Vagina (tissue), 2 donors: ENCODE data around the gene CXCL12. TPM values are rescaled to one million over a fixed set of nuclear protein-coding genes. Genes with fewer than 3 reads are reported as not detected.

Experiments used
- DNase-seq, 2 donors: peaks; one replicate each; pipeline ENCODE4 v3.0.0-alpha.2; 2017; ENCODE audit errors: extremely low spot score in 2 of 2
- H3K27ac ChIP-seq: fragments of 200-600 bp; sonication (generic); one replicate; pipeline ENCODE4 v1.5.1; 2019
- H3K27me3 ChIP-seq: fragments of 200-600 bp; sonication (generic); one replicate; pipeline ENCODE4 v1.5.1; 2019
- H3K36me3 ChIP-seq, 2 donors: fragments of 200-600 bp; sonication (generic); one replicate each; pipeline ENCODE4 v1.5.1; 2017 to 2019
- H3K4me1 ChIP-seq: fragments of 200-600 bp; sonication (generic); one replicate; pipeline ENCODE4 v1.5.1; 2019
- H3K4me3 ChIP-seq, 2 donors: fragments of 200-600 bp; sonication (generic); 1 replicate in 1 of 2; 2 replicates in 1 of 2; pipeline ENCODE4 v1.5.1; 2016 to 2019
- H3K9me3 ChIP-seq: fragments of 200-600 bp; sonication (generic); one replicate; pipeline ENCODE4 v1.5.1; 2019
- CTCF ChIP-seq, 3 experiments: fragments of 450-650 bp in 2 of 3; fragments of 200-600 bp in 1 of 3; sonication (generic) in 1 of 3; IDR thresholded peaks; one replicate each; pipeline ENCODE4 v1.5.1; 2017 to 2019; ENCODE audit warnings: antibody characterized with exemption in 3 of 3, mild to moderate bottlenecking in 2 of 3, moderate library complexity in 2 of 3
- POLR2A ChIP-seq, 2 donors: fragments of 450-650 bp; IDR thresholded peaks; one replicate each; pipeline ENCODE4 v1.6.1; 2017; ENCODE audit warnings: antibody characterized with exemption in 2 of 2, mild to moderate bottlenecking in 2 of 2, moderate library complexity in 2 of 2
- POLR2AphosphoS5 ChIP-seq, 2 donors: sonication (generic); formaldehyde crosslinking; IDR thresholded peaks; one replicate each; pipeline ENCODE4 v1.9.0; 2017; ENCODE audit warnings: antibody characterized with exemption in 2 of 2, mild to moderate bottlenecking in 2 of 2, low read depth in 1 of 2; ENCODE audit not compliant: insufficient read depth in 1 of 2
- intact Hi-C: fragments of 100-400 bp; cut with DNase I; formaldehyde crosslinking; loops from one replicate; pipeline ENCODE4 v1.15.1; 2023
- total RNA-seq: library from RNA; depleted of rRNA; stranded (reverse); fragments of >200 nt; gene quantifications from one replicate; pipeline ENCODE4 v1.2.3, GENCODE V29; 2016

Gene CXCL12
- total RNA-seq, 1 donor from 2014 or later = 112 TPM

- H3K36me3 ChIP-seq = peaks cover 0 to 14% of the 10 kb centered on the region in 2 donors
- no peak overlapping the region for H3K4me3 ChIP-seq
- H3K9me3 ChIP-seq = no peaks in the 10 kb centered on the region
- no peak overlapping the region for H3K27ac ChIP-seq
- no peak for DNase-seq
- TF ChIP-seq CTCF (IDR thresholded peaks at IDR 0.05) (no peak), POLR2A (IDR thresholded peaks at IDR 0.05) (no peak), POLR2AphosphoS5 (IDR thresholded peaks at IDR 0.05; ENCODE audit: insufficient read depth in 1 of 2, low read depth in 1 of 2) (no peak)
- intact Hi-C loops = no loop called here
- H3K27me3 ChIP-seq = no peaks in the 10 kb centered on the region
- H3K4me1 ChIP-seq = peaks cover 7% of the 10 kb centered on the region
Observed at GRCh38 chr10:44368637-44369036, 16.3 kb downstream of the CXCL12 start.

- DNase-seq = no peak
- peaks cover 0 to under 1% of the 10 kb centered on the region in 2 donors for H3K36me3 ChIP-seq
- peaks cover 1% of the 10 kb centered on the region for H3K4me1 ChIP-seq
- H3K9me3 ChIP-seq = no peaks in the 10 kb centered on the region
- H3K27ac ChIP-seq = no peak overlapping the region
- H3K4me3 ChIP-seq = no peak overlapping the region
- no peak for TF ChIP-seq POLR2A (IDR thresholded peaks at IDR 0.05)
- no peak for TF ChIP-seq CTCF (IDR thresholded peaks at IDR 0.05)
- no peak for TF ChIP-seq POLR2AphosphoS5 (IDR thresholded peaks at IDR 0.05; ENCODE audit: insufficient read depth in 1 of 2, low read depth in 1 of 2)
- no peaks in the 10 kb centered on the region for H3K27me3 ChIP-seq
- intact Hi-C loops = no loop called here
Observed at GRCh38 chr10:44366941-44367630, 17.8 kb downstream of the CXCL12 start.

- no peaks in the 10 kb centered on the region for H3K9me3 ChIP-seq
- no peaks in the 10 kb centered on the region for H3K27me3 ChIP-seq
- H3K4me1 ChIP-seq = no peaks in the 10 kb centered on the region
- intact Hi-C loops = no loop called here
- no peak for DNase-seq
- H3K4me3 ChIP-seq = no peak overlapping the region
- no peak overlapping the region for H3K27ac ChIP-seq
- TF ChIP-seq POLR2AphosphoS5 (IDR thresholded peaks at IDR 0.05; ENCODE audit: insufficient read depth in 1 of 2, low read depth in 1 of 2) = no peak
- TF ChIP-seq CTCF (IDR thresholded peaks at IDR 0.05) = no peak
- no peak for TF ChIP-seq POLR2A (IDR thresholded peaks at IDR 0.05)
- H3K36me3 ChIP-seq = no peaks in the 10 kb centered on the region
Observed at GRCh38 chr10:44364566-44364965, 20.3 kb downstream of the CXCL12 start.

- Histone ChIP-seq H3K36me3 (no peaks in the 10 kb centered on the region), H3K4me3 (no peak overlapping the region), H3K4me1 (no peaks in the 10 kb centered on the region), H3K9me3 (no peaks in the 10 kb centered on the region), H3K27me3 (no peaks in the 10 kb centered on the region), H3K27ac (no peak overlapping the region)
- intact Hi-C loops = no loop called here
- TF ChIP-seq POLR2A (IDR thresholded peaks at IDR 0.05) (no peak), CTCF (IDR thresholded peaks at IDR 0.05) (no peak), POLR2AphosphoS5 (IDR thresholded peaks at IDR 0.05; ENCODE audit: insufficient read depth in 1 of 2, low read depth in 1 of 2) (no peak)
- DNase-seq = no peak
Observed at GRCh38 chr10:44363716-44364115, 21.2 kb downstream of the CXCL12 start.
